Ishikawa (cell line): ENCODE results near the gene ZHX3.

ENCODE experiments used
- RAD21 ChIP-seq: IDR thresholded peaks from 2 replicates; pipeline ENCODE4 v1.6.1; 2012; ENCODE audit warnings: low read depth
- REST ChIP-seq: IDR thresholded peaks from 2 replicates; pipeline ENCODE4 v1.6.1; 2012; ENCODE audit warnings: low read depth, mild to moderate bottlenecking
- TAF1 ChIP-seq: IDR thresholded peaks from 2 replicates; pipeline ENCODE4 v1.6.1; 2012; ENCODE audit warnings: low read depth, mild to moderate bottlenecking
- USF1 ChIP-seq: IDR thresholded peaks from 2 replicates; pipeline ENCODE4 v1.6.1; 2012

GRCh38 chr20:41260734-41261220 lies 56.8 kb downstream of the ZHX3 start:
- TF ChIP-seq REST, result no peak
- no peak for TF ChIP-seq TAF1
- no peak for TF ChIP-seq USF1
- no peak for TF ChIP-seq RAD21
